PC-9 (cell line): ENCODE results near the gene AHCYL2. TPM values are rescaled to one million over a fixed set of nuclear protein-coding genes. Genes with fewer than 3 reads are reported as not detected.

Experiments used
- BruUV-seq: library from RNA; stranded (reverse); fragments of 400-500 nt; replicated peaks from 2 replicates; lab custom pipeline; 2021; lab: Mats Ljungman, UMichigan
- CTCF ChIA-PET: fragments of 300-600 bp; sonication (Branson Sonifier 250); formaldehyde crosslinking; loops from one replicate; lab custom pipeline; 2022; ENCODE audit warnings: antibody characterized with exemption; lab: Charles Lee
- POLR2A ChIA-PET: fragments of 300-600 bp; sonication (Branson Sonifier 250); formaldehyde crosslinking; loops from one replicate; lab custom pipeline; 2022; ENCODE audit warnings: antibody characterized with exemption; ENCODE audit not compliant: unreplicated experiment; lab: Charles Lee
- DNase-seq, 2 experiments: peaks; one replicate each; pipeline versions ENCODE4 v3.0.0 to v3.0.0-alpha.2; 2015 to 2022; ENCODE audit warnings: mixed read lengths in 1 of 2
- H2AFZ ChIP-seq: fragments of 200-600 bp; sonication (generic); 2 replicates; pipeline ENCODE4 v1.8.1; 2017; ENCODE audit warnings: antibody characterized with exemption
- H3F3A ChIP-seq: fragments of 200-600 bp; sonication (generic); 2 replicates; pipeline ENCODE4 v1.8.1; 2017; ENCODE audit warnings: antibody characterized with exemption, mild to moderate bottlenecking, low read depth; ENCODE audit not compliant: insufficient read depth
- H3K27ac ChIP-seq: fragments of 200-600 bp; sonication (generic); 2 replicates; pipeline ENCODE4 v1.6.1; 2016; ENCODE audit warnings: mixed run types
- H3K27me3 ChIP-seq: fragments of 200-600 bp; sonication (generic); 2 replicates; pipeline ENCODE4 v1.6.1; 2016; ENCODE audit warnings: low read depth, mixed run types; ENCODE audit not compliant: insufficient read depth
- H3K36me3 ChIP-seq: fragments of 200-600 bp; sonication (generic); 2 replicates; pipeline ENCODE4 v1.6.1; 2016; ENCODE audit warnings: low read depth, mixed run types
- H3K4me1 ChIP-seq: fragments of 200-600 bp; sonication (generic); replicated peaks from 2 replicates; pipeline ENCODE4 v1.6.1; 2016; ENCODE audit warnings: mixed run types; ENCODE audit not compliant: insufficient read depth
- H3K4me2 ChIP-seq: fragments of 200-600 bp; sonication (generic); 2 replicates; pipeline ENCODE4 v1.6.1; 2017; ENCODE audit warnings: mixed run types
- H3K4me3 ChIP-seq: fragments of 200-600 bp; sonication (generic); 2 replicates; pipeline ENCODE4 v1.6.1; 2016; ENCODE audit warnings: mixed run types
- H3K79me2 ChIP-seq: fragments of 200-600 bp; sonication (generic); 2 replicates; pipeline ENCODE4 v1.6.1; 2017; ENCODE audit warnings: low read depth, mixed run types
- H3K9me2 ChIP-seq: fragments of 200-600 bp; sonication (generic); 2 replicates; pipeline ENCODE4 v1.8.1; 2017; ENCODE audit warnings: mild to moderate bottlenecking; ENCODE audit not compliant: insufficient read depth
- H3K9me3 ChIP-seq: fragments of 200-600 bp; sonication (generic); 2 replicates; pipeline ENCODE4 v1.8.1; 2016; ENCODE audit warnings: low read depth; ENCODE audit not compliant: insufficient read depth
- H4K20me1 ChIP-seq: fragments of 200-600 bp; sonication (generic); 2 replicates; pipeline ENCODE4 v1.8.1; 2017; ENCODE audit not compliant: insufficient read depth
- CTCF ChIP-seq: fragments of 200-600 bp; sonication (generic); conservative IDR thresholded peaks from 2 replicates; pipeline ENCODE4 v1.6.1; 2017; ENCODE audit warnings: mixed run types, antibody characterized with exemption, mild to moderate bottlenecking, moderate library complexity
- EZH2 ChIP-seq: fragments of 200-600 bp; sonication (generic); IDR thresholded peaks from 2 replicates; pipeline ENCODE4 v1.8.0; 2017; ENCODE audit warnings: antibody characterized with exemption, low read depth
- intact Hi-C: fragments of 100-400 bp; cut with micrococcal nuclease; formaldehyde crosslinking; loops from one replicate; pipeline ENCODE4 v1.10.0; 2022; ENCODE audit not compliant: unreplicated experiment
- total RNA-seq: library from RNA; stranded (reverse); gene quantifications from 2 replicates; pipeline ENCODE4 v1.2.3, GENCODE V29; 2021

The AHCYL2 gene
- total RNA-seq, 1 experiment from 2014 or later = 15.7 TPM

DNA sequence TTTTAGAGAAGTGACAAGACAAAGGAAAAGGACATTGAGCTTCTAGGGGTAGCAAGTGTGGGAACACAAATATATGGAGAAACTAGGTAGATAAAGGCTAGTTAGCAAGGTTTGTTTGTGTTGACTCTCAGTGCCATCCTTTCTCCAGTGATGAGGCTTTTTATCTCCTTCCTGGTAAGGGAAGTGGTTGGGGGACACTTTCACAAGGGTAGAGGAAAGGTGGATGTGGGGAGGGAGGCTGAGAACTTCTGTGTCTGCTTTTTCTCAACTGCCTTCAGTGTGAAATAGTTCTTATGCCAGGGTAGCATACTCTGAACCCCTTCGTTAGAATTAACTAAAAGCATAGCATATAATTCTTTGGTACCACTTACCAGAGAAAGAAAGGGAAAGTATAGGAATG is 116.4 kb downstream of the AHCYL2 start:
- no TSS peak for BruUV-seq
- Histone ChIP-seq H3K9me3 (no peaks in the 10 kb centered on the region), H3K4me1 (peaks cover 8% of the 10 kb centered on the region), H3K36me3 (no peaks in the 10 kb centered on the region), H3F3A (0 out of 2 replicates have a peak, but pooled peaks cover 7% of the 10 kb centered on the region), H3K4me3 (no peak overlapping the region), H3K79me2 (no peaks in the 10 kb centered on the region), H3K9me2 (no peaks in the 10 kb centered on the region), H3K27ac (no peak overlapping the region), H3K27me3 (no peaks in the 10 kb centered on the region), H4K20me1 (no peaks in the 10 kb centered on the region), H3K4me2 (no peak overlapping the region), H2AFZ (no peak overlapping the region)
- TF ChIP-seq CTCF (no peak), EZH2 (no peak)
- intact Hi-C loops = loop anchor here (5.0 kb wide), 1 partner anchor 124 kb away; no protein-coding TSS in a partner anchor
- no peak for DNase-seq
- ChIA-PET CTCF (interaction anchor here (0.6 kb wide), 1 partner anchor 133 kb away, joined by 4 read pairs; no protein-coding TSS in a partner anchor), POLR2A (interaction anchor here (0.5 to 0.7 kb wide), 2 partner anchors 54 to 137 kb away, joined by 3 to 5 read pairs; no protein-coding TSS in a partner anchor)

- intact Hi-C loops = loop anchor here (2.0 to 5.0 kb wide), 2 partner anchors 25 to 125 kb away; no protein-coding TSS in a partner anchor
- Histone ChIP-seq H3K27ac (no peak overlapping the region), H2AFZ (no peak overlapping the region), H3K4me3 (no peak overlapping the region), H3F3A (0 out of 2 replicates have a peak, but pooled peaks cover 7% of the 10 kb centered on the region), H3K4me1 (peaks cover 8% of the 10 kb centered on the region), H3K36me3 (no peaks in the 10 kb centered on the region), H3K4me2 (no peak overlapping the region), H4K20me1 (no peaks in the 10 kb centered on the region), H3K9me3 (no peaks in the 10 kb centered on the region), H3K79me2 (no peaks in the 10 kb centered on the region), H3K27me3 (no peaks in the 10 kb centered on the region), H3K9me2 (no peaks in the 10 kb centered on the region)
- ChIA-PET POLR2A (interaction anchor here (0.6 kb wide), 1 partner anchor 281 kb away, joined by 4 read pairs; no protein-coding TSS in a partner anchor), CTCF (interaction anchor here (0.5 to 1.5 kb wide), 18 partner anchors 8 to 669 kb away, joined by 3 to 14 read pairs (median 4); partner anchors contain the start of genes NRF1 and STRIP2)
- TF ChIP-seq EZH2 = no peak
- TF ChIP-seq CTCF = no peak
- no peak for DNase-seq
- BruUV-seq = no TSS peak
These were observed 117.3 kb downstream of the AHCYL2 start for GRCh38 chr7:129341816-129342806.

DNA sequence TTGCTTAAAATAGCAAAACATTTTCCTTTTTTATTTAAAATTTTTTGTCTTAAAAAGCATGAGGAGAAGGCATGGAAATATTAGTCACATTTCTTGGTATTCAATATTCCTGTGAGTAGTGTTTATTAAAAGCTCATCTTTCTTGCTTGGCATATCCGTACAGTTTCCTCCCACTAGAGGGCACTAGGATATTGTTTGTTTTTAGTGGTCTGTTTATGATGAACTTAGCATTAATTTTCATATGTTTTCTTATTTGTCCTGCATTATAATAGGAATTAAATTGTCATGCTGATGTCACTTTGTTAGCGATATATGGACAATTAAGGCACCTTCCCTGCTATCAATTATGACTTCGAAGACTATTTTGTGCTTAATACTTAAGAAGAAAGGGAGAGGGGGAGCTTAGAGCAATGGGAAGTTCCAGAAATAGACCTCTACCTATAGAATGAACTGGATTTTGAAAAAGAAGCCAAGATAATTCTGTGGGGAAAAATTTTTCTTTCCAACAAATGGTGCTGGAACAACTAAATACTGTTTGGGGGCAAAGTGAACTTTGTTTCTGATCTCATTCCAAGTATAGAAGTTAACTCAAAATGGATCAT is 118.4 kb downstream of the AHCYL2 start:
- DNase-seq = peak; percentile 9 to 52
- BruUV-seq = no TSS peak
- Histone ChIP-seq H3F3A (0 out of 2 replicates have a peak, but pooled peaks cover 7% of the 10 kb centered on the region), H3K4me3 (no peak overlapping the region), H2AFZ (no peak overlapping the region), H3K79me2 (no peaks in the 10 kb centered on the region), H3K27me3 (no peaks in the 10 kb centered on the region), H3K36me3 (no peaks in the 10 kb centered on the region), H3K4me1 (peaks cover 8% of the 10 kb centered on the region), H3K27ac (no peak overlapping the region), H3K9me3 (no peaks in the 10 kb centered on the region), H3K4me2 (no peak overlapping the region), H4K20me1 (no peaks in the 10 kb centered on the region), H3K9me2 (no peaks in the 10 kb centered on the region)
- POLR2A ChIA-PET = interaction anchor here (0.6 to 0.7 kb wide), 3 partner anchors 280 to 509 kb away, joined by 4 to 9 read pairs (median 4); no protein-coding TSS in a partner anchor
- TF ChIP-seq EZH2 = no peak
- TF ChIP-seq CTCF = peak; percentile 85
- CTCF ChIA-PET = interaction anchor here (0.5 to 1.5 kb wide), 17 partner anchors 9 to 668 kb away, joined by 3 to 14 read pairs (median 4); partner anchors contain the start of genes NRF1 and STRIP2
- intact Hi-C loops = loop anchor here (1.0 to 5.0 kb wide), 4 partner anchors 24 to 292 kb away; no protein-coding TSS in a partner anchor
